ENCODE data around the gene GPC3. TPM values are rescaled to one million over a fixed set of nuclear protein-coding genes. Genes with fewer than 3 reads are reported as not detected.

Gene GPC3
- polyA plus RNA-seq, 12 donors: 274 to 737 (median 386) TPM

GRCh38 chrX:133972916-133973315, 12.5 kb downstream of the GPC3 start:
- DNase-seq: no peak

GRCh38 chrX:133971586-133971985, 13.8 kb downstream of the GPC3 start:
- no peak for DNase-seq

GRCh38 chrX:133970076-133970475, 15.3 kb downstream of the GPC3 start:
- DNase-seq: no peak

GRCh38 chrX:133969191-133969590, 16.2 kb downstream of the GPC3 start:
- DNase-seq: no peak

GRCh38 chrX:133968109-133968508, 17.3 kb downstream of the GPC3 start:
- no peak for DNase-seq

GRCh38 chrX:133966199-133966598, 19.2 kb downstream of the GPC3 start:
- no peak for DNase-seq

GRCh38 chrX:133965321-133965720, 20.1 kb downstream of the GPC3 start:
- DNase-seq: no peak

GRCh38 chrX:133961046-133961445, 24.3 kb downstream of the GPC3 start:
- DNase-seq: no peak

- DNase-seq: no peak
These were observed 25.4 kb downstream of the GPC3 start for GRCh38 chrX:133959972-133960371.

- DNase-seq: no peak
These were observed 26.3 kb downstream of the GPC3 start for GRCh38 chrX:133958997-133959688.

GRCh38 chrX:133956570-133957340, 28.6 kb downstream of the GPC3 start:
- no peak for DNase-seq

GRCh38 chrX:133953785-133954355, 31.5 kb downstream of the GPC3 start:
- no peak for DNase-seq

GRCh38 chrX:133953078-133953477, 32.3 kb downstream of the GPC3 start:
- no peak for DNase-seq

GRCh38 chrX:133951098-133951497, 34.3 kb downstream of the GPC3 start:
- no peak for DNase-seq

- no peak for DNase-seq
These were observed 35.2 kb downstream of the GPC3 start for GRCh38 chrX:133950214-133950613.

- DNase-seq: no peak
These were observed 36.5 kb downstream of the GPC3 start for GRCh38 chrX:133948895-133949294.

GRCh38 chrX:133947996-133948395, 37.4 kb downstream of the GPC3 start:
- no peak for DNase-seq

GRCh38 chrX:133947022-133947421, 38.4 kb downstream of the GPC3 start:
- no peak for DNase-seq

- DNase-seq: no peak
These were observed 41.9 kb downstream of the GPC3 start for GRCh38 chrX:133943507-133943906.

- no peak for DNase-seq
These were observed 45.6 kb downstream of the GPC3 start for GRCh38 chrX:133939655-133940302.

GRCh38 chrX:133938530-133938929, 46.9 kb downstream of the GPC3 start:
- DNase-seq: no peak

- no peak for DNase-seq
These were observed 48.4 kb downstream of the GPC3 start for GRCh38 chrX:133937022-133937421.

GRCh38 chrX:133935076-133935475, 50.3 kb downstream of the GPC3 start:
- DNase-seq: no peak

Data from muscle of arm (tissue), 12 donors.